GM12864 (cell line): ENCODE data around the gene UBA1.

Source experiments
- DNase-seq: peaks from one replicate; pipeline ENCODE4 v3.0.0-alpha.2; 2011; ENCODE audit warnings: low read depth
- H3K4me3 ChIP-seq: 2 replicates; pipeline ENCODE4 v1.5.1; 2011; ENCODE audit warnings: mild to moderate bottlenecking, low read depth, low read length, control low read depth
- CTCF ChIP-seq: IDR thresholded peaks from 2 replicates; pipeline ENCODE4 v1.5.1; 2011; ENCODE audit warnings: low read depth, mild to moderate bottlenecking, moderate library complexity, low read length, control low read depth, inconsistent platforms; ENCODE audit errors: missing control alignments

UBA1 gene

GRCh38 chrX:47179928-47180255 lies 13.7 kb upstream of the UBA1 start:
- no peak for DNase-seq
- H3K4me3 ChIP-seq: no peak overlapping the region
- no peak for TF ChIP-seq CTCF

- TF ChIP-seq CTCF: no peak
- no peak for DNase-seq
- H3K4me3 ChIP-seq: no peak overlapping the region
These were observed 13.3 kb upstream of the UBA1 start for GRCh38 chrX:47180346-47180745.

GRCh38 chrX:47181301-47181700 lies 12.3 kb upstream of the UBA1 start:
- TF ChIP-seq CTCF: no peak
- no peak overlapping the region for H3K4me3 ChIP-seq
- DNase-seq: no peak

GRCh38 chrX:47182106-47182700 lies 11.4 kb upstream of the UBA1 start:
- TF ChIP-seq CTCF: no peak
- no peak overlapping the region for H3K4me3 ChIP-seq

GRCh38 chrX:47184486-47184885 lies 9.1 kb upstream of the UBA1 start:
- DNase-seq: no peak
- no peak overlapping the region for H3K4me3 ChIP-seq
- TF ChIP-seq CTCF: no peak

More at GRCh38 chrX:47182106-47182700, 11.4 kb upstream of the UBA1 start:
- no peak for DNase-seq

- TF ChIP-seq CTCF: no peak
- DNase-seq: no peak
- no peak overlapping the region for H3K4me3 ChIP-seq
These were observed 8.4 kb upstream of the UBA1 start for GRCh38 chrX:47185241-47185640.

GRCh38 chrX:47186096-47186740 lies 7.4 kb upstream of the UBA1 start:
- DNase-seq: no peak
- no peak overlapping the region for H3K4me3 ChIP-seq
- TF ChIP-seq CTCF: no peak
